Measurements from ENCODE around the gene SLC30A4. TPM values are rescaled to one million over a fixed set of nuclear protein-coding genes. Genes with fewer than 3 reads are reported as not detected.

Gene SLC30A4
- total RNA-seq (2013), result 0.27 TPM
- polyA plus RNA-seq (under 1 TPM; 0.05 to 0.21 (median 0.17) TPM), polyA minus RNA-seq (0.14 and 0.24 TPM in 2 replicates), total RNA-seq (0.18 to 2.4 (median 0.82) reads per million in 11 experiments)

- peak within 1 kb of the TSS; percentile 87 to 95 for H3K4me3 Mint-ChIP-seq
- H3K27me3 ChIP-seq (ENCODE audit: control insufficient read depth in 2 of 2, insufficient read depth in 2 of 2, low read length in 2 of 2), result peaks cover 31 to 52% of the 10 kb centered on the region in 2 donors
- peak within 1 kb of the TSS in 2 of 7 donors; percentile 30 to 50 for H3K27ac Mint-ChIP-seq
- peak within 1 kb of the TSS; percentile 81 for H2AFZ ChIP-seq (ENCODE audit: insufficient read depth, low read depth, low read length, poor library complexity, severe bottlenecking)
- DNase-seq, result peak; percentile 14 to 25 (median 17)
- peak within 1 kb of the TSS; percentile 79 for H3K4me2 ChIP-seq (replicated peaks; ENCODE audit: extremely low read depth, low read length, poor library complexity, severe bottlenecking)
- H3K9ac ChIP-seq (ENCODE audit: insufficient read depth, low read length, poor library complexity, severe bottlenecking), result peak within 1 kb of the TSS; percentile 59
- no peak within 1 kb of the TSS for H3K27ac ChIP-seq (ENCODE audit: low read depth in 1 of 2, low read length in 2 of 2)
- H3K79me2 ChIP-seq (ENCODE audit: insufficient read depth, low read length), result no peaks in the 10 kb centered on the region
- intact Hi-C loops (cut with micrococcal nuclease), result loop anchor here (10.0 kb wide), 1 partner anchor 92 kb away; no protein-coding TSS in a partner anchor
- peaks cover 0 to 12% of the 10 kb centered on the region in 2 donors for H3K36me3 Mint-ChIP-seq
- H3K4me1 ChIP-seq (ENCODE audit: control insufficient read depth in 1 of 2, insufficient read depth in 2 of 2, low read length in 2 of 2), result peaks cover 14 to 17% of the 10 kb centered on the region in 2 donors
- H4K20me1 ChIP-seq (ENCODE audit: insufficient read depth, low read length), result no peaks in the 10 kb centered on the region
- H3K4me3 ChIP-seq (replicated peaks in 1 of 3; ENCODE audit: low read depth in 2 of 3, low read length in 3 of 3), result peak within 1 kb of the TSS; percentile 31 to 83 (median 44)
- peak; percentile 16 for TF ChIP-seq CTCF (IDR thresholded peaks at IDR 0.05)
- peaks cover 0 to 16% (median 5%) of the 10 kb centered on the region in 7 donors for H3K9me3 Mint-ChIP-seq
- H3K4me1 Mint-ChIP-seq, result peaks cover 17% of the 10 kb centered on the region
- H3K36me3 ChIP-seq (replicated peaks in 1 of 2; ENCODE audit: control insufficient read depth in 1 of 2, insufficient read depth in 2 of 2, low read length in 2 of 2), result no peaks in the 10 kb centered on the region
- under 1% methylated on average over 106 of the region's 106 CpGs for WGBS (ENCODE audit: insufficient coverage)
- H3K27me3 Mint-ChIP-seq (ENCODE audit: low read depth in 3 of 3), result peaks cover 48 to 76% (median 61%) of the 10 kb centered on the region in 3 donors
- no peaks in the 10 kb centered on the region for H3K9me3 ChIP-seq (replicated peaks in 1 of 2; ENCODE audit: control insufficient read depth in 1 of 2, insufficient read depth in 1 of 2, low read length in 2 of 2)
Measured at GRCh38 chr15:45522328-45523165, at the start of gene SLC30A4. Gene SLC30A4 (minus strand): TSS chr15:45522755. CDS start chr15:45522354, 401 bp downstream.

- Histone ChIP-seq H3K4me2 (replicated peaks; ENCODE audit: extremely low read depth, low read length, poor library complexity, severe bottlenecking) (no peak overlapping the region), H3K9me3 (replicated peaks in 1 of 2; ENCODE audit: control insufficient read depth in 1 of 2, insufficient read depth in 1 of 2, low read length in 2 of 2) (no peaks in the 10 kb centered on the region), H3K9ac (ENCODE audit: insufficient read depth, low read length, poor library complexity, severe bottlenecking) (no peak overlapping the region), H4K20me1 (ENCODE audit: insufficient read depth, low read length) (no peaks in the 10 kb centered on the region), H2AFZ (ENCODE audit: insufficient read depth, low read depth, low read length, poor library complexity, severe bottlenecking) (no peak overlapping the region), H3K79me2 (ENCODE audit: insufficient read depth, low read length) (no peaks in the 10 kb centered on the region), H3K36me3 (replicated peaks in 1 of 2; ENCODE audit: control insufficient read depth in 1 of 2, insufficient read depth in 2 of 2, low read length in 2 of 2) (no peaks in the 10 kb centered on the region), H3K27ac (ENCODE audit: low read depth in 1 of 2, low read length in 2 of 2) (no peak overlapping the region), H3K4me3 (replicated peaks in 1 of 3; ENCODE audit: low read depth in 2 of 3, low read length in 3 of 3) (no peak overlapping the region), H3K27me3 (ENCODE audit: control insufficient read depth in 2 of 2, insufficient read depth in 2 of 2, low read length in 2 of 2) (peaks cover 0 to 11% of the 10 kb centered on the region in 2 donors), H3K4me1 (ENCODE audit: control insufficient read depth in 1 of 2, insufficient read depth in 2 of 2, low read length in 2 of 2) (peaks cover 9 to 15% of the 10 kb centered on the region in 2 donors)
- Mint-ChIP-seq H3K4me3 (peak overlapping the region in 1 of 2 donors; percentile 33), H3K4me1 (peaks cover 12% of the 10 kb centered on the region), H3K27ac (peak overlapping the region in 3 of 7 donors; percentile 30 to 70 (median 64)), H3K27me3 (ENCODE audit: low read depth in 3 of 3) (peaks cover 11 to 31% (median 19%) of the 10 kb centered on the region in 3 donors), H3K36me3 (no peaks in the 10 kb centered on the region), H3K9me3 (peaks cover 0 to 2% (median 0%) of the 10 kb centered on the region in 7 donors)
- WGBS (ENCODE audit: insufficient coverage), result no CpG with 5 or more reads among the region's 3 CpGs
- peak; percentile 38 to 67 (median 44) for DNase-seq
- no peak for TF ChIP-seq CTCF (IDR thresholded peaks at IDR 0.05)
- intact Hi-C loops (cut with micrococcal nuclease), result no loop called here
Measured at GRCh38 chr15:45555934-45556608, 33.5 kb upstream of the SLC30A4 start.
